ENCODE measurements around the gene AK3.

GRCh38 chr9:4706021-4706420, 35.0 kb downstream of the AK3 start:
- TF ChIP-seq POLR2A (IDR thresholded peaks at IDR 0.05) (no peak), CTCF (IDR thresholded peaks at IDR 0.05) (no peak)

Measured in upper lobe of left lung (tissue), 4 donors.